Measurements from ENCODE around the gene STARD5. TPM values are rescaled to one million over a fixed set of nuclear protein-coding genes. Genes with fewer than 3 reads are reported as not detected.

STARD5 gene
- total and polyA plus RNA-seq, 4 donors = 1.1 to 47.0 (median 35.7) TPM

- no peaks in the 10 kb centered on the region for H3K4me1 ChIP-seq (ENCODE audit: control insufficient read depth in 4 of 4, insufficient read depth in 4 of 4, low read length in 3 of 4)
- no peak overlapping the region for H3K4me3 ChIP-seq (ENCODE audit: low read depth in 1 of 3, low read length in 3 of 3)
- 93% methylated on average over 5 of the region's 5 CpGs for WGBS
- no peaks in the 10 kb centered on the region for H3K27me3 ChIP-seq (ENCODE audit: control insufficient read depth in 4 of 4, insufficient read depth in 4 of 4, low read length in 3 of 4)
- DNase-seq (ENCODE audit: low spot score) = no peak
- no peaks in the 10 kb centered on the region for H3K9me3 ChIP-seq (ENCODE audit: control insufficient read depth in 4 of 4, low read length in 3 of 4)
- TF ChIP-seq NR2F2 (IDR thresholded peaks at IDR 0.05) (no peak), RAD21 (IDR thresholded peaks at IDR 0.05) (no peak), RXRA (IDR thresholded peaks at IDR 0.05) (no peak)
- peaks cover 0 to 10% (median 7%) of the 10 kb centered on the region in 4 donors for H3K36me3 ChIP-seq (ENCODE audit: control insufficient read depth in 4 of 4, insufficient read depth in 3 of 4, low read depth in 1 of 4, low read length in 3 of 4)
- H3K9ac ChIP-seq (ENCODE audit: low read depth in 1 of 2, low read length in 2 of 2) = no peak overlapping the region
- no peak overlapping the region for H3K27ac ChIP-seq (ENCODE audit: low read depth in 1 of 2, low read length in 2 of 2)
Measured at GRCh38 chr15:81360491-81360890, 36.5 kb upstream of the STARD5 start.

GRCh38 chr15:81358248-81358647, 34.3 kb upstream of the STARD5 start:
- 94% methylated on average over 6 of the region's 6 CpGs for WGBS
- Histone ChIP-seq H3K4me1 (ENCODE audit: control insufficient read depth in 4 of 4, insufficient read depth in 4 of 4, low read length in 3 of 4) (no peaks in the 10 kb centered on the region), H3K4me3 (ENCODE audit: low read depth in 1 of 3, low read length in 3 of 3) (no peak overlapping the region), H3K27ac (ENCODE audit: low read depth in 1 of 2, low read length in 2 of 2) (no peak overlapping the region), H3K36me3 (ENCODE audit: control insufficient read depth in 4 of 4, insufficient read depth in 3 of 4, low read depth in 1 of 4, low read length in 3 of 4) (peaks cover 0 to 7% (median 5%) of the 10 kb centered on the region in 4 donors), H3K27me3 (ENCODE audit: control insufficient read depth in 4 of 4, insufficient read depth in 4 of 4, low read length in 3 of 4) (no peaks in the 10 kb centered on the region), H3K9ac (ENCODE audit: low read depth in 1 of 2, low read length in 2 of 2) (no peak overlapping the region), H3K9me3 (ENCODE audit: control insufficient read depth in 4 of 4, low read length in 3 of 4) (no peaks in the 10 kb centered on the region)
- TF ChIP-seq JUND (IDR thresholded peaks at IDR 0.05) (no peak), NR2F2 (IDR thresholded peaks at IDR 0.05) (no peak), RXRA (IDR thresholded peaks at IDR 0.05) (no peak), ZBTB33 (IDR thresholded peaks at IDR 0.05) (no peak), TAF1 (conservative IDR thresholded peaks at IDR 0.05) (no peak), HNF4G (IDR thresholded peaks at IDR 0.05) (no peak), YY1 (IDR thresholded peaks at IDR 0.05) (no peak)
- no peak for DNase-seq (ENCODE audit: low spot score)

- no peak for TF ChIP-seq MAX (IDR thresholded peaks at IDR 0.05)
- TF ChIP-seq FOXA2 (IDR thresholded peaks at IDR 0.05) = no peak
- no peak for TF ChIP-seq EGR1 (IDR thresholded peaks at IDR 0.05; ENCODE audit: low read depth in 2 of 2)
- peak; percentile 6 for TF ChIP-seq CTCF (IDR thresholded peaks at IDR 0.05; ENCODE audit: low read depth, low read length, missing input control)
- TF ChIP-seq SP1 (IDR thresholded peaks at IDR 0.05) = no peak
- peak in 1 of 2 donors; percentile 58 for TF ChIP-seq RAD21 (IDR thresholded peaks at IDR 0.05)
- no peaks in the 10 kb centered on the region for H3K27me3 ChIP-seq (ENCODE audit: control insufficient read depth in 4 of 4, insufficient read depth in 4 of 4, low read length in 3 of 4)
- H3K4me1 ChIP-seq (ENCODE audit: control insufficient read depth in 4 of 4, insufficient read depth in 4 of 4, low read length in 3 of 4) = no peaks in the 10 kb centered on the region
- 83% methylated on average over 6 of the region's 6 CpGs for WGBS
- no peak overlapping the region for H3K4me3 ChIP-seq (ENCODE audit: low read depth in 1 of 3, low read length in 3 of 3)
- H3K36me3 ChIP-seq (ENCODE audit: control insufficient read depth in 4 of 4, insufficient read depth in 3 of 4, low read depth in 1 of 4, low read length in 3 of 4) = peaks cover 0 to 6% (median 2%) of the 10 kb centered on the region in 4 donors
- H3K27ac ChIP-seq (ENCODE audit: low read depth in 1 of 2, low read length in 2 of 2) = no peak overlapping the region
- DNase-seq (ENCODE audit: low spot score) = no peak
- no peaks in the 10 kb centered on the region for H3K9me3 ChIP-seq (ENCODE audit: control insufficient read depth in 4 of 4, low read length in 3 of 4)
- no peak overlapping the region for H3K9ac ChIP-seq (ENCODE audit: low read depth in 1 of 2, low read length in 2 of 2)
Measured at GRCh38 chr15:81357180-81357686, 33.3 kb upstream of the STARD5 start.
